ENCODE results near the gene TRIM27. TPM values are rescaled to one million over a fixed set of nuclear protein-coding genes. Genes with fewer than 3 reads are reported as not detected.

The TRIM27 gene
- total and polyA plus RNA-seq, 10 of the 15 experiments (the other 5 are each of a cell fraction or from before 2014, with no cell fraction given), result 18.5 to 74.7 (median 58.0) TPM

DNA sequence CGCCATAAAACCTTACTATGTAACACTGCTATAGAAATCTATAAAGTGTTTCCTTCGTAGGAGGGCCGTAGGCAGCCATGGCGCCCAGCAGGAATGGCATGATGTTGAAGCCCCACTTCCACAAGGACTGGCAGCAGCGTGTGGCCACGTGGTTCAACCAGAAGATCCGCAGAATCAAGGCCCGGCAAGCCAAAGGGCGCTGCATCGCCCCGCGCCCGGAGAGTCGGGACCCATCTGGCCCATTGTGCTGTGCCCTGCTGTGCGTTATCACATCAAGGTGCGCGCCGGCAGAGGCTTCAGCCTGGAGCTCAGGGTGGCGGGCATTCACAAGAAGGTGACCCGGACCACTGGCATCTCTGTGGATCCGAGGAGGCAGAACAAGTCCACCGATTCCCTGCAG, 62.4 kb downstream of the TRIM27 start:
- no peak for ATAC-seq
- H2AFZ ChIP-seq (ENCODE audit: control insufficient read depth, low read depth, low read length), result no peak overlapping the region
- H3K79me2 ChIP-seq (ENCODE audit: control insufficient read depth, insufficient read depth, low read length), result no peaks in the 10 kb centered on the region
- no peaks in the 10 kb centered on the region for H3K36me3 ChIP-seq (ENCODE audit: control insufficient read depth in 2 of 2, insufficient read depth in 2 of 2, low read length in 1 of 2)
- no TSS peak for BruUV-seq (replicated peaks)
- no peaks in the 10 kb centered on the region; a peak in 1 of 4 replicates for H3K27me3 ChIP-seq (replicated peaks in 1 of 2; ENCODE audit: control insufficient read depth in 2 of 2, insufficient read depth in 2 of 2, low read length in 1 of 2)
- FAIRE-seq, result no peak
- 83% methylated on average over 22 of the region's 22 CpGs for WGBS (ENCODE audit: insufficient coverage, insufficient replicate concordance, low lambda C conversion rate, missing lambda C conversion rate)
- no peak for DNase-seq (ENCODE audit: low read depth, low spot score)
- H3K9ac ChIP-seq (ENCODE audit: control insufficient read depth, insufficient read depth, low read length), result no peak overlapping the region
- H3K9me3 ChIP-seq (replicated peaks; ENCODE audit: control insufficient read depth, insufficient read depth, low read length), result peaks cover 2% of the 10 kb centered on the region; the same call in 2 of the 3 replicates
- intact Hi-C loops (cut with micrococcal nuclease; ENCODE audit: unreplicated experiment), result no loop called here
- ChIA-PET CTCF (no interaction called here), RAD21 (ENCODE audit: unreplicated experiment) (no interaction called here), POLR2A (no interaction called here), SMC1A (ENCODE audit: uncharacterized antibody, unreplicated experiment) (interaction anchor here (1.6 kb wide), 1 partner anchor 24 kb away, joined by 3 read pairs; no protein-coding TSS in a partner anchor)
- in situ Hi-C loops (cut with MboI), result no loop called here
- no peaks in the 10 kb centered on the region for H4K20me1 ChIP-seq (ENCODE audit: control insufficient read depth, insufficient read depth)
- no peak overlapping the region for H3K4me2 ChIP-seq (ENCODE audit: control insufficient read depth, insufficient read depth)
- peaks cover 2% of the 10 kb centered on the region; the same call in 1 of the 2 replicates for H3K4me1 ChIP-seq (ENCODE audit: control insufficient read depth, insufficient read depth, low read length)
- H3K4me3 ChIP-seq, result no peak overlapping the region
- no peak overlapping the region for H3K27ac ChIP-seq (ENCODE audit: control insufficient read depth, insufficient read depth)
- TF ChIP-seq, protein P1, sequence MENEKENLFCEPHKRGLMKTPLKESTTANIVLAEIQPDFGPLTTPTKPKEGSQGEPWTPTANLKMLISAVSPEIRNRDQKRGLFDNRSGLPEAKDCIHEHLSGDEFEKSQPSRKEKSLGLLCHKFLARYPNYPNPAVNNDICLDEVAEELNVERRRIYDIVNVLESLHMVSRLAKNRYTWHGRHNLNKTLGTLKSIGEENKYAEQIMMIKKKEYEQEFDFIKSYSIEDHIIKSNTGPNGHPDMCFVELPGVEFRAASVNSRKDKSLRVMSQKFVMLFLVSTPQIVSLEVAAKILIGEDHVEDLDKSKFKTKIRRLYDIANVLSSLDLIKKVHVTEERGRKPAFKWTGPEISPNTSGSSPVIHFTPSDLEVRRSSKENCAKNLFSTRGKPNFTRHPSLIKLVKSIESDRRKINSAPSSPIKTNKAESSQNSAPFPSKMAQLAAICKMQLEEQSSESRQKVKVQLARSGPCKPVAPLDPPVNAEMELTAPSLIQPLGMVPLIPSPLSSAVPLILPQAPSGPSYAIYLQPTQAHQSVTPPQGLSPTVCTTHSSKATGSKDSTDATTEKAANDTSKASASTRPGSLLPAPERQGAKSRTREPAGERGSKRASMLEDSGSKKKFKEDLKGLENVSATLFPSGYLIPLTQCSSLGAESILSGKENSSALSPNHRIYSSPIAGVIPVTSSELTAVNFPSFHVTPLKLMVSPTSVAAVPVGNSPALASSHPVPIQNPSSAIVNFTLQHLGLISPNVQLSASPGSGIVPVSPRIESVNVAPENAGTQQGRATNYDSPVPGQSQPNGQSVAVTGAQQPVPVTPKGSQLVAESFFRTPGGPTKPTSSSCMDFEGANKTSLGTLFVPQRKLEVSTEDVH (IDR thresholded peaks at IDR 0.05; ENCODE audit: low read depth, partially characterized antibody), result no peak
- TF ChIP-seq NFYA (IDR thresholded peaks at IDR 0.05; ENCODE audit: borderline replicate concordance, low read depth, low read length) (no peak), DPF2 (IDR thresholded peaks at IDR 0.05) (no peak), BCL11A (IDR thresholded peaks at IDR 0.05; ENCODE audit: low read depth, low read length) (no peak), ATF7 (IDR thresholded peaks at IDR 0.05; ENCODE audit: low read depth) (no peak), RAD51 (IDR thresholded peaks at IDR 0.05) (no peak), ZSCAN29 (IDR thresholded peaks at IDR 0.05) (no peak), CBX5 (IDR thresholded peaks at IDR 0.05; ENCODE audit: low read depth) (no peak), RELA (IDR thresholded peaks at IDR 0.05; ENCODE audit: borderline replicate concordance, partially characterized antibody) (no peak)
- TF ChIP-seq, protein P2, sequence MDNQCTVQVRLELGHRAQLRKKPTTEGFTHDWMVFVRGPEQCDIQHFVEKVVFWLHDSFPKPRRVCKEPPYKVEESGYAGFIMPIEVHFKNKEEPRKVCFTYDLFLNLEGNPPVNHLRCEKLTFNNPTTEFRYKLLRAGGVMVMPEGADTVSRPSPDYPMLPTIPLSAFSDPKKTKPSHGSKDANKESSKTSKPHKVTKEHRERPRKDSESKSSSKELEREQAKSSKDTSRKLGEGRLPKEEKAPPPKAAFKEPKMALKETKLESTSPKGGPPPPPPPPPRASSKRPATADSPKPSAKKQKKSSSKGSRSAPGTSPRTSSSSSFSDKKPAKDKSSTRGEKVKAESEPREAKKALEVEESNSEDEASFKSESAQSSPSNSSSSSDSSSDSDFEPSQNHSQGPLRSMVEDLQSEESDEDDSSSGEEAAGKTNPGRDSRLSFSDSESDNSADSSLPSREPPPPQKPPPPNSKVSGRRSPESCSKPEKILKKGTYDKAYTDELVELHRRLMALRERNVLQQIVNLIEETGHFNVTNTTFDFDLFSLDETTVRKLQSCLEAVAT (IDR thresholded peaks at IDR 0.05), result no peak
- TF ChIP-seq, protein P3, sequence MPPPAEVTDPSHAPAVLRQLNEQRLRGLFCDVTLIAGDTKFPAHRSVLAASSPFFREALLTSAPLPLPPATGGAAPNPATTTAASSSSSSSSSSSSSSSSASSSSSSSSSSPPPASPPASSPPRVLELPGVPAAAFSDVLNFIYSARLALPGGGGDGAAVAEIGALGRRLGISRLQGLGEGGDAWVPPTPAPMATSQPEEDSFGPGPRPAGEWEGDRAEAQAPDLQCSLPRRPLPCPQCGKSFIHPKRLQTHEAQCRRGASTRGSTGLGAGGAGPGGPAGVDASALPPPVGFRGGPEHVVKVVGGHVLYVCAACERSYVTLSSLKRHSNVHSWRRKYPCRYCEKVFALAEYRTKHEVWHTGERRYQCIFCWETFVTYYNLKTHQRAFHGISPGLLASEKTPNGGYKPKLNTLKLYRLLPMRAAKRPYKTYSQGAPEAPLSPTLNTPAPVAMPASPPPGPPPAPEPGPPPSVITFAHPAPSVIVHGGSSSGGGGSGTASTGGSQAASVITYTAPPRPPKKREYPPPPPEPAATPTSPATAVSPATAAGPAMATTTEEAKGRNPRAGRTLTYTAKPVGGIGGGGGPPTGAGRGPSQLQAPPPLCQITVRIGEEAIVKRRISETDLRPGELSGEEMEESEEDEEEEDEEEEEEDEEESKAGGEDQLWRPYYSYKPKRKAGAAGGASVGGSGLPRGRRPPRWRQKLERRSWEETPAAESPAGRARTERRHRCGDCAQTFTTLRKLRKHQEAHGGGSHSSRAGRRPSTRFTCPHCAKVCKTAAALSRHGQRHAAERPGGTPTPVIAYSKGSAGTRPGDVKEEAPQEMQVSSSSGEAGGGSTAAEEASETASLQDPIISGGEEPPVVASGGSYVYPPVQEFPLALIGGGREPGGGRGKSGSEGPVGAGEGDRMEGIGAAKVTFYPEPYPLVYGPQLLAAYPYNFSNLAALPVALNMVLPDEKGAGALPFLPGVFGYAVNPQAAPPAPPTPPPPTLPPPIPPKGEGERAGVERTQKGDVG (CRISPR knock-in tag; IDR thresholded peaks at IDR 0.05), result no peak
- TF ChIP-seq, protein P4, sequence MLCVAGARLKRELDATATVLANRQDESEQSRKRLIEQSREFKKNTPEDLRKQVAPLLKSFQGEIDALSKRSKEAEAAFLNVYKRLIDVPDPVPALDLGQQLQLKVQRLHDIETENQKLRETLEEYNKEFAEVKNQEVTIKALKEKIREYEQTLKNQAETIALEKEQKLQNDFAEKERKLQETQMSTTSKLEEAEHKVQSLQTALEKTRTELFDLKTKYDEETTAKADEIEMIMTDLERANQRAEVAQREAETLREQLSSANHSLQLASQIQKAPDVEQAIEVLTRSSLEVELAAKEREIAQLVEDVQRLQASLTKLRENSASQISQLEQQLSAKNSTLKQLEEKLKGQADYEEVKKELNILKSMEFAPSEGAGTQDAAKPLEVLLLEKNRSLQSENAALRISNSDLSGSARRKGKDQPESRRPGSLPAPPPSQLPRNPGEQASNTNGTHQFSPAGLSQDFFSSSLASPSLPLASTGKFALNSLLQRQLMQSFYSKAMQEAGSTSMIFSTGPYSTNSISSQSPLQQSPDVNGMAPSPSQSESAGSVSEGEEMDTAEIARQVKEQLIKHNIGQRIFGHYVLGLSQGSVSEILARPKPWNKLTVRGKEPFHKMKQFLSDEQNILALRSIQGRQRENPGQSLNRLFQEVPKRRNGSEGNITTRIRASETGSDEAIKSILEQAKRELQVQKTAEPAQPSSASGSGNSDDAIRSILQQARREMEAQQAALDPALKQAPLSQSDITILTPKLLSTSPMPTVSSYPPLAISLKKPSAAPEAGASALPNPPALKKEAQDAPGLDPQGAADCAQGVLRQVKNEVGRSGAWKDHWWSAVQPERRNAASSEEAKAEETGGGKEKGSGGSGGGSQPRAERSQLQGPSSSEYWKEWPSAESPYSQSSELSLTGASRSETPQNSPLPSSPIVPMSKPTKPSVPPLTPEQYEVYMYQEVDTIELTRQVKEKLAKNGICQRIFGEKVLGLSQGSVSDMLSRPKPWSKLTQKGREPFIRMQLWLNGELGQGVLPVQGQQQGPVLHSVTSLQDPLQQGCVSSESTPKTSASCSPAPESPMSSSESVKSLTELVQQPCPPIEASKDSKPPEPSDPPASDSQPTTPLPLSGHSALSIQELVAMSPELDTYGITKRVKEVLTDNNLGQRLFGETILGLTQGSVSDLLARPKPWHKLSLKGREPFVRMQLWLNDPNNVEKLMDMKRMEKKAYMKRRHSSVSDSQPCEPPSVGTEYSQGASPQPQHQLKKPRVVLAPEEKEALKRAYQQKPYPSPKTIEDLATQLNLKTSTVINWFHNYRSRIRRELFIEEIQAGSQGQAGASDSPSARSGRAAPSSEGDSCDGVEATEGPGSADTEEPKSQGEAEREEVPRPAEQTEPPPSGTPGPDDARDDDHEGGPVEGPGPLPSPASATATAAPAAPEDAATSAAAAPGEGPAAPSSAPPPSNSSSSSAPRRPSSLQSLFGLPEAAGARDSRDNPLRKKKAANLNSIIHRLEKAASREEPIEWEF (IDR thresholded peaks at IDR 0.05; ENCODE audit: insufficient replicate concordance, low read depth, low read length), result no peak
